GM21717 (cell line): ENCODE measurements around the gene AMIGO3.
A peak's percentile ranks its signal among the peaks of the same experiment; 100 is the strongest.
"Not testable (repeated sequence)": the region's sequence is repeated elsewhere in the genome, so short reads cannot be mapped to it uniquely, and the experiment has no call there.

ENCODE experiments used
- ATAC-seq: cut with Tn5 transposase; IDR thresholded peaks from one replicate; pipeline ENCODE4 v1.9.1; 2021; ENCODE audit warnings: mild to moderate bottlenecking, moderate library complexity; ENCODE audit not compliant: unreplicated experiment

AMIGO3 gene, protein sequence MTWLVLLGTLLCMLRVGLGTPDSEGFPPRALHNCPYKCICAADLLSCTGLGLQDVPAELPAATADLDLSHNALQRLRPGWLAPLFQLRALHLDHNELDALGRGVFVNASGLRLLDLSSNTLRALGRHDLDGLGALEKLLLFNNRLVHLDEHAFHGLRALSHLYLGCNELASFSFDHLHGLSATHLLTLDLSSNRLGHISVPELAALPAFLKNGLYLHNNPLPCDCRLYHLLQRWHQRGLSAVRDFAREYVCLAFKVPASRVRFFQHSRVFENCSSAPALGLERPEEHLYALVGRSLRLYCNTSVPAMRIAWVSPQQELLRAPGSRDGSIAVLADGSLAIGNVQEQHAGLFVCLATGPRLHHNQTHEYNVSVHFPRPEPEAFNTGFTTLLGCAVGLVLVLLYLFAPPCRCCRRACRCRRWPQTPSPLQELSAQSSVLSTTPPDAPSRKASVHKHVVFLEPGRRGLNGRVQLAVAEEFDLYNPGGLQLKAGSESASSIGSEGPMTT

DNA sequence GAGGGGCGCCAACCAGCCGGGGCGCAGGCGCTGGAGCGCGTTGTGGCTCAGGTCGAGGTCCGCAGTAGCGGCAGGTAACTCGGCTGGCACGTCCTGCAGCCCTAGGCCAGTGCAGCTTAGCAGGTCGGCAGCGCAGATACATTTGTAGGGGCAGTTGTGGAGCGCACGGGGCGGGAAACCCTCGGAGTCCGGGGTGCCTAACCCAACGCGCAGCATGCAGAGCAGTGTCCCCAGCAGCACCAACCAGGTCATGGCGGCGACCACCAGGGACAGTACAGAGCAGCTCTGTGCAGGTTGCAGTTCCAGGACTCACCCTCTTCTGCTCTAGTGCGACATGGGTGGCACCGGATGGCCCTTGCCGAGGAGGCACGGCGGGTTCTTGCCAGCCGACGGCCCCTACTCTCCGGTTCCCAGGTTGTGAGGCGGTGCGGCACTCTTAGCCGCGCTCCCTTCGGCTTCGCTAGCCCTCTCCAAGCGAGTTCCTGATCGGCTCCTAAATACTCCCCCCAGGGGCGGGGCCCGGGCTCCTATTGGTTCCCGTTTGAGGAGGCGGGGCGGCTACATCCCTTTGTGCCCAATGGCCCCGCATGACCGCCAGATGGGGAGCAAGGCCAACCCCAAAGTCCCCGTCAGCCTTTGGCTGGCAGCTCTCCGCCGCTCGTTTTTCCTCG is at the start of gene AMIGO3:
TSS of gene AMIGO3 (minus strand) at position 471 of the 671 bp plus-strand sequence. CDS start at position 252, 219 bp downstream.
- ATAC-seq: peak; percentile 45

DNA sequence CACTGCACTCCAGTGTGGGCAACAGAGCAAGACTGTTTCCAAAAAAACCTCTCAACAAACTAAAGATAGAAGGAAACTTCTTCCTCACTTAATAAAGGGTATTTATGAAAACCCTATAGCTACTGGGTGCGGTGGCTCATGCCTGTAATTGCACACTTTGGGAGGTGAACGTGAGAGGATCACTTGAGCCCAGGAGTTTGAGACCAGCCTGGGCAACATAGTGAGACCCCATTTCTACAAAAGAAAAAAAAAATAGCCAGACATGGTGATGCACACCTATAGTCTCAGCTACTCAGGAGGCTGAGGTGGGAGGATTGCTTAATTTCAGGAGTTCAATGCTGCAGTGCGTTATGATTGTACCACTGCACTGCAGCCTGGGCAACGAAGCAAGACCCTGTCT is 44.5 kb upstream of the AMIGO3 start:
- no peak for ATAC-seq

DNA sequence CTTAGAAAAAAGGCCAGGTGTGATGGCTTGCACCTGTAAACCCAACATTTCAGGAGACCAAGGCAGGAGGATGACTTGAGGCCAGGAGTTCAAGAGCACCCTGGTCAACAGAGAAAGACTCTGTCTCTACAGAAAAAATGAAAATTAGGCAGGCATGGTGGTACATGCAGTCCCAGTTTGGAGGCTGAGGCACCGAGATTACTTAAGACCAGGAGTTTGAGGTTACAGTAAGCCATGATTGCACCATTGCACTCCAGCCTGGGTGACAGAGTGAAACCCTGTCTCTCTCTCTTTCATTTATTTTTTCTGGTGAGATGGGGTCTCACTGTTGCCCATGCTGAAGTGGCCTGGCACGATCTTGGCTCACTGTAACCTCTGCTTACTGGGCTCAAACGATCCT is 42.2 kb upstream of the AMIGO3 start:
- no peak for ATAC-seq

DNA sequence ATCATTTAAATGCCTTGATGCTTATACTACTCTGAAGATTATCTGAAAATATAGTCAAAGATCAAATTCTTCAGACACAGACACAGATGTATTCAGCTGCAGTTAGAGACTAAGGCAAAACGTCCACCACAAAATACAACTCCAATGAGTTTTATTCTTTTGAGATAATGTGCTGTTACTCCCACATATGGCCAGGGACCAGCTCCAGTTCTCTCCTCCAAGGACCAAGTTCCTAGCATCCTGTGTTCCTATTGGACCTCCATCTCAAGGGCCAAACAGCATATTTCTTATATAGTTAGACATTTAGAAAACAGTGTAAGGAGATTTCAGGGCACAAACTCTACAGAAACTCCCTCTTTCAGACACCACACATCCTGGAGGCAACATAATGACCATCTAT is 39.7 kb upstream of the AMIGO3 start:
- ATAC-seq: no peak

DNA sequence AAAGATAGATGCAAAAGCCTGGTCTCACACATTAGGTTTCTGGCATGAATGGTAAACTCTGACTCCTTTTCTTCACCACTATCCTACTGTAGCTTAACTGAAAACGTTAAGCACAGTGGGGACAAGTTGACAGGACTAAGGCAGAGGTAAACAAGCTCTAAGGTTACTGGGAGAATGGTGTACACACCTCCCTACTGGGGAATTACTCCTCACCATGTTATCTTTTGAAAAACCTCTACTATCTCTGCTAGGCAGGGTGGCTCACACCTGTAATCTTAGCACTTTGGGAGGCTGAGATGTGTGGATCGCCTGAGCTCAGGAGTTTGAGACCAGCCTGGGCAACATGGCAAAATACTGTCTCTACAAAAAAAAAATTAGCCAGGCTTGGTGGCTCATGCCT is 37.7 kb upstream of the AMIGO3 start:
- no peak for ATAC-seq

DNA sequence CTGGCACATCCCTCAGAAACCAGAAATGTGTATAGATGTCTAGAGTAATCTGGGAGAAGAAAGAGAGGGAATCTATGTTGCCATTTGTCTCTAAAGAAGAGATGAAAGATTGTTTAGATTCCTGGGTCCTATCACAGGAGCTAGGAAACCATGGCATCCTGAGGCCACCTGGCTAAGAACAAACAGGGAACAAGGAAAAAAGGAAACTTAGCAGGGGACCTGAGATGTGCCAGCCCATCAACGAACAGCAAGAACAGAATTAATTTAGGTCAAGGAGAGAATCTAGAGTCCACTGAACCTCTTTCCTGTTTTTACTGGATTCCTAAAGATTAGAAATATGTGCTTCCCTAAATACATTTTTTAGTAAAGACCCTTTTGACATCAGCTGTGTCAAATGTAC is 36.6 kb upstream of the AMIGO3 start:
- no peak for ATAC-seq

DNA sequence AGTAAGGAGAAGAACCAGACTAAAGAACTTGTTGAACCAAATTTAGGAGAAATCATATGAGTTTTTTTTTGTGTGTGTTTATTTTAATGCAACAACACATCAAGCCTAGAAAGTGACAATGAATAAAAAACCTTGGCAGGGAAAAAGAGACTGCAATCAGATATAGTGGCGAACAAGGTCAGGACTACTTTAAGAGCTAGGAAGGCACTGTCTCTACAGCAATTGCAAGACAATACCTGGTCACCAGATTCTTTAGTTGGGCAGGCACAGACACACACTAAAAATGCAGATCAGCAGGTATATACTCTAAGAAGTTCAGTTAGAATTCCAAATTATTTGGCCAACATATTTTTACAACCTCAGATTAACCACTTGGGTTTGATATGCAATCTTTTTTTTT is 35.1 kb upstream of the AMIGO3 start:
- no peak for ATAC-seq

DNA sequence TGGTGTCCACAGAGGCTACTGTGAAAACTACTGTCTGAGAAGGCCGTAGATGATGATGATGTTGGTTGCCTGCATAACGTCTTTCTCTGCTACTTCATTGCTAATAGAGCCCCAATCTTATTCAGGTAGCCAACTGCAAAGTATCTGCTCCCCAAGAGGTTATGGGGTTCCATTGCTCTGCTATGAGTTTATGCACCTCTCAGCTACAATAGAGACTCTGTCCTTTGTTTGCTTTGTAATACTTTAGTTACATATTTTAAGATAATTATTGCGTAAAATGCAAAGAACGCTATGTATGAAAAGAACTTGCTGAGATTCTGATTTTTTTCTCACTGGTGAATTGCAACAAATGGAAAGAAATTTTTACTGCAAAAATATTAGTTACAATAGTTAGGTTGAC is 32.0 kb upstream of the AMIGO3 start:
- ATAC-seq: no peak

DNA sequence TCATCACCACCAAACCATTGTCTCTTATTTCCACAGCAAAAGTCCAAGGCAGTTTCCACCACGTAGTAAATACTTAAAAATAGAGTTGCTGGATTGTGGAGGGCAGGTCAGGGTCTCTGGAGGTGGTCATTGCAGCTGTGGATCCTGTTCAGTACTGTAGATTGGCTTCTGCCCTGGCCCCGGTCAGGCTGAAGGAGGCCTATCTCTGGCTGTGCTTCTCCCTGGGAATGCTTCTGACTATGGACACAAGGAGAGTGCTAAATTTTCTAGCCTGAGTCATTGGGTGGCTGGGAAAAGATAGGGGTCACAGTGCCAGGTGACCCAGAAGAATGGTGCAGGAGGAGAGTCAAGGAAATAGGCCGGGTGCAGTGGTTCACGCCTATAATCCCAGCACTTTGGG is 30.6 kb upstream of the AMIGO3 start:
- no peak for ATAC-seq

DNA sequence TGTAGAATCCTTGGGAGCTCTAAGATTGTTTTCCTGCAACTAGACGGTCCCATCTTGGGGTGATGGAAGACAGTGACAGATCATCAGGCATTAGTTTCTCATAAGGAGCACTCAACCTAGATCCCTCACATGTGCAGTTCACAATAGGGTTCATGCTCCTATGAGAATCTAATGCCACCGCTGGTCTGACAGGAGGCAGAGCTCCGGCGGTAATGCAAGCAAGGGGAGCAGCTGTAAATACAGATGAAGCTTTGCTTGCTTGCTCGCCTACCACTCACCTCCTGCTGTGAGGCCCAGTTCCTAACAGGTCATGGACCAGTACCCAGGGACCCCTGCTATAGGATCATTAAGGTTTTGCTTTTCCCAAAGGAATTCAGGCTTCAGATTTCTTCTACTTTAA is 29.4 kb upstream of the AMIGO3 start:
- not testable (repeated sequence) for ATAC-seq

DNA sequence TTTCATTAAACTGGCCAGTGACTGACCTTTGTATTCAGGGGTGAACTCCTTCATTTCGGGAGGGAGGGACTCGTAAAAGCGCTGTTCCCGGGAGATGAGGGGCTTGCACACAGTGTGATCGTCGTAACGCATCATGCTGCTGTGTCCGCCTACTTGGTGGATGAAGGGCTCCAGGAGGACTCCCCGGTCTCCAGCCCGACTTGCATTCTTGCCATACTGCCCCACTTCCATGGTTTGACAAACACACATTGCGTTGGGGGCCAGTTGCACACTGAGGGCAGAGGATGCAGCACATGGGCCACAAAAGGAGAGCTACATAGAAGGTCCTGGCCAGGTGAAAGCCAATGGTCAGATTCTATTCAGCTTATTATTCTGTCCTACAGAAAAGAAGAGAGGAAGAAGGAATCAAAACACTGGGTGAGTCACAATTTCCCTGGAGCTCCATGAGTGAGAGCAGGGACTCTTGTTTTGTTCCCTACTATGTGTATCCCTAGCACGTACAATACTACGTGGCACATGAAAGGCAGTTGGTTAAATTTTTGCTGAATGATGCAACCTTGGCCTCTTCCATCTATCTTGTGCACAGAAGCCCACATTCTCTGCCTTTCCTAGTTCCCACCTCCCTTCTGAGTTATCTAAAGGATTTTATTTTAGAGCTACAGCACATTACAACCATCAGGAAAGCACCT is 28.5 kb upstream of the AMIGO3 start:
- ATAC-seq: no peak

DNA sequence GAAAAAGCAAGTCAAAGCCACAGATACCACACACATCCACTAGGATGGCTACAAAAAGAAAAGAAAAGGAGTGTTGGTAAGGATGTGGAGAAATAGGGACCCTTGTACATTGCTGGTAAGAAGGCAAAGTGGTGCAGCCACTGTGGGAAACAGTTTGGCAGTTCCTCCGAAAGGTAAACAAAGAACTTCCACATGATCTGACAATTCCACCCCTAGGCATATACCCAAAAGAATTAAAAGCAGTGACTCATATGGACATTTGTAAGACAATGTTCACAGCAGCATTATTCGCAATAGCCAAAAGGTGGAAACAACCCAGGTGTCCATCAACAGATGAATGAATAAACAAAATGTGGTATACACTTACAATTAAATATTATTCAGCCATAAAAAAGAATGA is 26.5 kb upstream of the AMIGO3 start:
- ATAC-seq: no peak

DNA sequence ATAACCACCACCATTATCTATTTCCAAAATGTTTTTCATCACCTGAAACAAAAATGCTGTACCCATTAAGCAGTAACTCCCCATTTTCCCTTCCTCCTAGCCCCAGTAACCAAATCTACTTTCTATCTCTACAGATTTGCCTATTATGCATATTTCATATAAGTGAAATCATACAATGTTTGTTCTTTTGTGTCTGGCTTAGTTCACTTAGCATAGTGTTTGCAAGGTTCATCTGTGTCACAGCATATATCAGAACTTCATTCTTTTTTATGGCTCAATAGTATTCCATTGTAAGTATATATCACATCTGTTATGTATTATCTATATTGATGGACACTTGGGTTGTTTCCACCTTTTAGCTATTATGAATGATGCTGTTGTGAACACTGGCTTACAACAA is 20.9 kb upstream of the AMIGO3 start:
- no peak for ATAC-seq

DNA sequence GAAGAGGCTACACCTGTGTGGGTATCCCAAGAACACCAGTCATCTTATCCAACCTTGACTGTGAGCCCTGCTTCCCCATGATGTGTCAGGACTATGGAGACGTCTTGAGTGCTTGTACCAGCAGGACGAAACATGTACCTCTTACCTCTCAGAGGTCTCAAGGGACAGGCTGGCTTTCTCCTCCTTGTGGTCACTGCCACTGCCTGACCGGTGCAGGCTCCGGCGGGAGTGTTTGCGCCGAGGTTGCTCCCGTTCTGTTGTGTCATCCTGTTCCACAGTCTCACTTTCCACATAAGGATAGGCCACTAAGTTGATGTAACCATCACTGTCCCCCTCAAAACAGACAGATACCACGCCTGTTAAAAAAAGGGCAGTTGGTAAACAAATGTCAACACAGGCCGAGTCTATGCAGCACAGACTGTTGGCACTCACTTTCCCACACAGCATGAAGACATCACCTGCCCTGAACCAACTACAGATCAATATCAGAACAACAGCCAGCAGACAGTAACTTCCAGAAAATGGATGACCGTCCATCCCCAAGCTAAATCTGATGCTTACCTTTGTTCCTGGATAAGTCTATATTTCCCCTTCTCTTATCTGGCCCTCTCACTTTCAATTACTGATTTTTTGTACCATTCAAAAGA is 18.7 kb upstream of the AMIGO3 start:
- ATAC-seq: no peak

DNA sequence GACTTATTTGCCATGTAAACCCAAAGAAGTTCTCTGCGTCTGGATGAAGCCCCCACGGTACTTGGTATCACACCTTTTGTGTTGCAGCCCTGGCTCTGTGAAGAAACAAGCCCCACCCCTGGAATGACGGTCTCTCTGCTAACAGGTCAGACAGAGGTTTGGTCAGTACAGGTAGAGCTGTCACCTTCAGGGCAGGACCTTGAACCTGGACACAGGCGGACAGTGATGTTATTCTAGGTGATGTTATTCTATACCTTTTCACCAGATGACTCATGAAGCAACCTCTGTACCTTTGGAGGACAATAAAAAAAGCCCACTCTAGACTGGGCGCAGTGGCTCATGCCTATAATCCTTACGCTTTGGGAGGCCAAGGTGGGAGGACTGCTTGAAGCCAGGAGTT is 15.3 kb upstream of the AMIGO3 start:
- no peak for ATAC-seq

DNA sequence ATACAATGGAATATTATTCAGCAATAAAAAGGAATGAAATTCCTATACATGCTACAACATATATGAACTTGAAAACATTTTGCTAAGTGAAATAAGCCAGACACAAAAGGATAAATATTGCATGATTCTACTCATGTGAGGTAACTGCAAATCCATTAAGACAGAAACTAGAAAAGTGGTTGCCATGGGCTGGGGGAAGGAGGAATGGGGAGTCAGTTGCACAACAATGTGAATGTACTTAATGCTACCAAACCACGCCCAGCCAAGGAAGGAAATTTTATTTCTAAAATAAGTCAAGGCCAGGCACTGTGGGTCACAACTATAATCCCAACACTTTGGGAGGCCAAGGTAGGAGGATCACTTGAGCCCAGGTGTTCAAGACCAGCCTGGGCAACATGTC is 14.1 kb upstream of the AMIGO3 start:
- no peak for ATAC-seq

DNA sequence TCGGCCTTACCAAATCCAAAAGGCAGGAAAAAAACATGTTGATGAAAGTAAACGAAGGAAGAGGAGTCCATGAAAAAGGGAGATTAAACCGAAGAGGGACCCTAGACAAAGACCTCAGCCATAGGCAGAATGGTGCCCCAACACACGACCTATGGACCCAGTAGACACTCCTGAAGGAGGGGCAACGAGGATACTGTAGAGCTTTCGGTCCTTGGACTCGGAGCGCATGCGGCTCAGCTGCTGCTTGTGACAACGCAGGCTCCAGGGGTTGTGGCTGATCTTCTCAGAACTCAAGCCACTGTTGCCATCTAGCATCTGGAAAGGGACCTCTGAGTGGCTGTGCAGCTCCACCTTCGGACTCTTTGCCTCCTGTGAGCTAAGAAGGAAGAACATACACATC is 13.1 kb upstream of the AMIGO3 start:
- ATAC-seq: no peak

DNA sequence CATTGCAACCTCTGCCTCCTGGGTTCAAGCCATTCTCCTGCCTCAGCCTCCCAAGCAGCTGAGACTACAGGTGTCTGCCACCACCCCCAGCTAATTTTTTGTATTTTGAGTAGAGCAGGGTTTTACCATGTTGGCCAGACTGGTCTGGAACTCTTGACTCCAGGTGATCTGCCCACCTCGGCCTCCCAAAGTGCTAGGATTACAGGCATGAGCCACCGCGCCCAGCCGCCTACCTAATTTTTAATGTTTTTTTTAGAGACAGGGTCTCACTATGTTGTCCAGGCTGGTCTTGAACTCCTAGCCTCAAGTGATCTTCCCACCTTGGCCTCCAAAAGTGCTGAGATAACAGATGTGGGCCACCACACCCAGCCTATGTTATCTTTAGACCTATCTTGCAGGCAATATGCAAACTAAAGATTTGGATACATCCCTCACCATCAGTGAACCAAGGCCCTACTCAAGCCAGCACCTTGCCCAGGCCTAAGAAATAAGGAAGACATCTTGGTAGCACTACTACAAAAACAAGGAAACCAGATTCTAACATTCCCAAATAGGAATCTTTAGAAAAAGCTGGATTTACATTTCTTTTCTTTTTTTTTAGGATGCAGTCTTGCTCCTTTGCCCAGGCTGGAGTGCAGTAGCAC is 10.6 kb upstream of the AMIGO3 start:
- no peak for ATAC-seq

DNA sequence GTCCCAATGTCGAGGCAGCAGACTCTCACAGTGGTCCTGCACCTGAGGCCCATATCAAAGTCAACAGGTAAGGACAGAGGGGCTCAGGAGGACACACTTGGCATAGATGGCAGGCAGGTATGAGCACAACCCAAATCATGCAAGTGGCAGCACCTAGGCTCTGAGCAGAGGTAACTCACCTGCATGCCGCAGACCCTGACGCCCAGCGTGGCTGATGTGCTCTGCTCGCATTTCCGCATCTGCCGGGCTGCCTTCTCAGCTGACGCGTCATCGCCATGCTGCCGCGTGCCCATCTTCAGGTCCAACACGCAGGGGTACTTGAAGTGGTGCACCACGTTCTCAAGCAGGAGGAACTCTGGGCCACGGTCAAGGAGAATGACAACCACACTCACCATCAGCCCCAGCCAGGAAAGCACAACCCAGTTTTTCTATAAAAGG is 8.5 kb upstream of the AMIGO3 start:
- no peak for ATAC-seq

DNA sequence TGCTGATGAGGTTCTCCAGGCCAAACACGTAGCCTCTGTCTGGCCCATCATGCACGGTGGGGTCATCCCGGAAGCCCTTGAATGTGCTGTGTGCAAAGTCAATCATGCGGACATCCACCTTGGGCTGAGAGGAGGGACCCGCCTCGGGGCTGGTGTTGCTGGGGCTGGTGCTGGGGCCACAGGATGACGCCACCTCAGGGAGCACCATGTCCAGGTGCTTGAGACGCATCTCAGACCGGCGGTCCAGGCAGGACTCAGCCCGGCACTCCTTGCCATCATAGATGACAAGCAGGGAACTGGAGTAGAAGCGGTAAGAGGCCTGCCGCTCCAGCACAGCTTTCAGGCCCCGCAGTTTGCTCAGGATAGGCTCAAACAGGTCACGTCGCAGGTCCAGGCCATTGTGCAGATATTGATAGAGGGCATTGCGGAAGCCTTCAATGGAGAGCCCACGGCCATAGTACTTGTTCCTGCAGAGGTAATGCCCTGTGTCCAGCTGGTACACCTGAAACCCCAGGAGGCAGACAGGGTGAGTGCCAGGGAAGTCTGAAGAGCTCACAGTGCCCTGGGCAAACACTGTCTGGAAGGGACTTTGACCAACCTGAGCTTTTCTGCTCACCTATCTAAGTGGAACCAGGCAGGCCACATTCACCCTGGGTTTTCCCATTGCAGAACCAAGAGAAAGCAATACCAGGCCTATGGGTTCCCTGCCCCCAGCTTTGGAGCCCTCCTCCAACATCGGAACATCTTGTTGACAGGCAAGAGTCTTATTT is 7.9 kb upstream of the AMIGO3 start:
- no peak for ATAC-seq
